Right lobe of liver (tissue), 4 donors: ENCODE results near the gene TPPP2.

Experiments
- POLR2A ChIP-seq: fragments of 450-650 bp; IDR thresholded peaks from one replicate; pipeline ENCODE4 v1.6.1; 2017; ENCODE audit warnings: antibody characterized with exemption, mild to moderate bottlenecking
- TF ChIP-seq, protein P1 (sequence below), 4 donors: fragments of 200-600 bp in 3 of 4; fragments of 450-650 bp in 1 of 4; IDR thresholded peaks; one replicate each; pipeline versions ENCODE4 v1.5.1 to v1.8.0; 2016 to 2022; ENCODE audit warnings: antibody characterized with exemption in 4 of 4, mild to moderate bottlenecking in 2 of 4
- donor health status: DM: no; HTN: no; CAD: no.
- donor health status: DM: no; HTN: no; CAD: no.
- donor health status: DM: no; HTN: yes; CAD: no.

DNA sequence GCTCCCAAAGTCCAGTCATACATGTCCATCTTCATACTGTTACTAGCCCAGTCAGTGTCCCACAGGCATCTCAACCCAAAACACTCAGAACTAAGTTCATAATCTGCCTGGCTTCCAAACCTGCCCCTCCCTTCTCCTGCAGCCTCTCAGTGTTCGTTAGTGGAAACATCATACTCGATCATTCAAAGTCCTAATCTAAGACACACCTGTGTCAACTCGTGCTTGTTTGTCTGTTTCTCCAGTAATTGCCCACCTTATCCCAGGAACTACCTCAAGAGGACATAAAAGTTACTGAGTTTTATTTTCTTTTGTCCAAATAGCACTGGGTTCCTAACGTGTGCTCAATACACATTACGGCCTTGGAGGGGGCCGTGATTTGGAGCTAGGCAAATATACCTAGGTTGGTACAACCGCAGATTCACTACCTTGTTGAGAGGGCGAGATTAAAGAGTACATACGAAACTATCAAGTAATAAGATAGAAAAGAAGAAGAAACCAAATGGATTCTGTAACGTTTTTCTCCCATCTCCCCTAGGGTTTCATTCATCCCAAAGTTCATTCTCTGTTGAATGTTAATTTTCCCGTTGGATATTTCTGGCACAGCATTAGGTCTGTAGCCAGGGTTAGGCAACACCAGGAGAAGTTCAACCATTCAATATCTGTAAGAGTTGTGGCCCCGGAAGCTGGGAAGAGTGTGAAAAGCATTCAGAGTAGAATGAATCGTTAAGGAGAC, 30.8 kb downstream of the TPPP2 start:
- TF ChIP-seq, protein P1, sequence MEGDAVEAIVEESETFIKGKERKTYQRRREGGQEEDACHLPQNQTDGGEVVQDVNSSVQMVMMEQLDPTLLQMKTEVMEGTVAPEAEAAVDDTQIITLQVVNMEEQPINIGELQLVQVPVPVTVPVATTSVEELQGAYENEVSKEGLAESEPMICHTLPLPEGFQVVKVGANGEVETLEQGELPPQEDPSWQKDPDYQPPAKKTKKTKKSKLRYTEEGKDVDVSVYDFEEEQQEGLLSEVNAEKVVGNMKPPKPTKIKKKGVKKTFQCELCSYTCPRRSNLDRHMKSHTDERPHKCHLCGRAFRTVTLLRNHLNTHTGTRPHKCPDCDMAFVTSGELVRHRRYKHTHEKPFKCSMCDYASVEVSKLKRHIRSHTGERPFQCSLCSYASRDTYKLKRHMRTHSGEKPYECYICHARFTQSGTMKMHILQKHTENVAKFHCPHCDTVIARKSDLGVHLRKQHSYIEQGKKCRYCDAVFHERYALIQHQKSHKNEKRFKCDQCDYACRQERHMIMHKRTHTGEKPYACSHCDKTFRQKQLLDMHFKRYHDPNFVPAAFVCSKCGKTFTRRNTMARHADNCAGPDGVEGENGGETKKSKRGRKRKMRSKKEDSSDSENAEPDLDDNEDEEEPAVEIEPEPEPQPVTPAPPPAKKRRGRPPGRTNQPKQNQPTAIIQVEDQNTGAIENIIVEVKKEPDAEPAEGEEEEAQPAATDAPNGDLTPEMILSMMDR (IDR thresholded peaks at IDR 0.05): no peak
- TF ChIP-seq POLR2A: no peak
